ENCODE data around the gene RIPOR3. TPM values are rescaled to one million over a fixed set of nuclear protein-coding genes. Genes with fewer than 3 reads are reported as not detected.
A peak's percentile ranks its signal among the peaks of the same experiment; 100 is the strongest.

Gene RIPOR3
- total and polyA plus RNA-seq, 9 of the 15 experiments (the other 6 are each of a cell fraction or from before 2014, with no cell fraction given): 3.3 to 62.7 (median 21.4) TPM

DNA sequence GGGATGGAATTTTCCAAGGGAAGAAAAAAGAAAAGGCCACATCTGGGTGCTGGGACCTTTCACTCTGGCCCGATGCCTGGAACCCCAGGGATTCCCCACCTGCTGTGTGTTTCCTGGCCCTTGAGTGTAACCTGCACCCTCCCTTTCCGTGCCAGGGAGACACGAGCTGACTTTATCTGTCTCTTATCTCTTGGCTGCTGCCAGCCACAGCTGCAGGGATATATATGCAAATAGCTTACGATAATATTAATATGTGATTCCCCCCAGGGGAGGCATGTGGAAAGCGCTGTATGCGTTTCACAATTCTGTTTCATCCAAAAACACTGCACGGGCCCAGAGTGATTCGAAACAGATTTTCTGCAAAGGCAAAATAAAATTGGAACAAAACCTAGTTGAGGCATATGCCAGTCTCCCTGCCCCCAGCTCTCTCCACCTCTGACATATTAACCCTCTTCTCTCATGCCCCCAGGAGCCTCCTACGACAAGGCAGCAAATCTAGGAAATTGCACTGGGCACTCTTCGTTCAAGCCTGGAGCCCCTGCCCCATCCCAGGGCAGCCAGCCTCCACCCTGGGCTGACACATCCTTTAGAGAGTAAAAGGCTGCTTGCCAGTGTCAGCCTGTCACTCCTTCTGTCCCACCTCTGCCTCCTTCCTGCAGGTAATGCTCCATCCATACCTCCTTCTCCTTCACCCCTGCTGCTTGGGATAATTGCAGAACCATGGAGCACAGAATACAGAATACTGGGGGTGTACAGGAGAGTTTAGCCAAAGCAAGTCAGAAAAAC lies 1.3 kb downstream of the RIPOR3 start:
- Histone ChIP-seq H3K4me2 (ENCODE audit: insufficient read depth, low read length) (peak overlapping the region; percentile 96), H3K79me2 (ENCODE audit: control insufficient read depth, insufficient read depth, low read length) (peaks cover 53% of the 10 kb centered on the region), H3K9me1 (ENCODE audit: control insufficient read depth, insufficient read depth, low read length) (no peaks in the 10 kb centered on the region), H3K9me3 (replicated peaks; ENCODE audit: control insufficient read depth, insufficient read depth, low read depth, low read length) (no peaks in the 10 kb centered on the region), H4K20me1 (replicated peaks; ENCODE audit: control insufficient read depth, insufficient read depth, low read length) (no peaks in the 10 kb centered on the region), H3K4me3 (peak overlapping the region; percentile 52), H3K27me3 (ENCODE audit: control insufficient read depth in 2 of 2, insufficient read depth in 2 of 2, low read length in 2 of 2) (no peaks in the 10 kb centered on the region), H3K36me3 (ENCODE audit: control insufficient read depth, insufficient read depth, low read length) (peaks cover 31% of the 10 kb centered on the region), H3K27ac (ENCODE audit: extremely low read depth, low read depth, low read length) (peak overlapping the region; percentile 85), H2AFZ (ENCODE audit: low read depth, low read length) (no peak overlapping the region), H3K4me1 (replicated peaks in 1 of 2; ENCODE audit: control insufficient read depth in 2 of 2, insufficient read depth in 2 of 2, low read length in 2 of 2) (peaks cover 41 to 42% of the 10 kb centered on the region in 2 experiments), H3K9ac (ENCODE audit: insufficient read depth in 1 of 2, low read depth in 2 of 2, low read length in 2 of 2) (peak overlapping the region; percentile 71 to 89)
- intact Hi-C loops (cut with micrococcal nuclease): loop anchor here (2.0 to 5.0 kb wide), 2 partner anchors 17 to 42 kb away; partner anchors contain the start of gene PARD6B
- DNase-seq (ENCODE audit: extremely low read depth in 1 of 4, low spot score in 3 of 4): no peak
- 3% methylated on average over 10 of the region's 10 CpGs for WGBS (ENCODE audit: insufficient coverage, low coverage, missing lambda C conversion rate)
- ChIA-PET POLR2A (interaction anchor here (0.6 to 3.3 kb wide), 11 partner anchors 9 to 339 kb away, joined by 3 to 12 read pairs (median 3); no protein-coding TSS in a partner anchor), CTCF (ENCODE audit: low intra/inter-chr PET ratio) (no interaction called here)
- peak; percentile 9; the same call in 2 of the 3 replicates for ATAC-seq
- in situ Hi-C loops (cut with MboI): no loop called here
- no peak for FAIRE-seq
- no TSS peak for BruUV-seq (replicated peaks)
- TF ChIP-seq HIVEP1 (CRISPR knock-in tag; IDR thresholded peaks at IDR 0.05) (peak; percentile 56; the same call in 1 of the 2 replicates), OTX1 (CRISPR knock-in tag; IDR thresholded peaks at IDR 0.05) (no peak), ARID1B (IDR thresholded peaks at IDR 0.05) (peak; percentile 13; the same call in 1 of the 2 replicates), CBFA2T3 (IDR thresholded peaks at IDR 0.05) (peak; percentile 20), ZNF780A (CRISPR knock-in tag; IDR thresholded peaks at IDR 0.05) (no peak), CSDE1 (IDR thresholded peaks at IDR 0.05) (no peak), PPARD (CRISPR knock-in tag; IDR thresholded peaks at IDR 0.05) (no peak), POLR3A (IDR thresholded peaks at IDR 0.05; ENCODE audit: borderline replicate concordance, extremely low read depth, insufficient read depth, insufficient read length) (no peak)
- TF ChIP-seq, protein P1, sequence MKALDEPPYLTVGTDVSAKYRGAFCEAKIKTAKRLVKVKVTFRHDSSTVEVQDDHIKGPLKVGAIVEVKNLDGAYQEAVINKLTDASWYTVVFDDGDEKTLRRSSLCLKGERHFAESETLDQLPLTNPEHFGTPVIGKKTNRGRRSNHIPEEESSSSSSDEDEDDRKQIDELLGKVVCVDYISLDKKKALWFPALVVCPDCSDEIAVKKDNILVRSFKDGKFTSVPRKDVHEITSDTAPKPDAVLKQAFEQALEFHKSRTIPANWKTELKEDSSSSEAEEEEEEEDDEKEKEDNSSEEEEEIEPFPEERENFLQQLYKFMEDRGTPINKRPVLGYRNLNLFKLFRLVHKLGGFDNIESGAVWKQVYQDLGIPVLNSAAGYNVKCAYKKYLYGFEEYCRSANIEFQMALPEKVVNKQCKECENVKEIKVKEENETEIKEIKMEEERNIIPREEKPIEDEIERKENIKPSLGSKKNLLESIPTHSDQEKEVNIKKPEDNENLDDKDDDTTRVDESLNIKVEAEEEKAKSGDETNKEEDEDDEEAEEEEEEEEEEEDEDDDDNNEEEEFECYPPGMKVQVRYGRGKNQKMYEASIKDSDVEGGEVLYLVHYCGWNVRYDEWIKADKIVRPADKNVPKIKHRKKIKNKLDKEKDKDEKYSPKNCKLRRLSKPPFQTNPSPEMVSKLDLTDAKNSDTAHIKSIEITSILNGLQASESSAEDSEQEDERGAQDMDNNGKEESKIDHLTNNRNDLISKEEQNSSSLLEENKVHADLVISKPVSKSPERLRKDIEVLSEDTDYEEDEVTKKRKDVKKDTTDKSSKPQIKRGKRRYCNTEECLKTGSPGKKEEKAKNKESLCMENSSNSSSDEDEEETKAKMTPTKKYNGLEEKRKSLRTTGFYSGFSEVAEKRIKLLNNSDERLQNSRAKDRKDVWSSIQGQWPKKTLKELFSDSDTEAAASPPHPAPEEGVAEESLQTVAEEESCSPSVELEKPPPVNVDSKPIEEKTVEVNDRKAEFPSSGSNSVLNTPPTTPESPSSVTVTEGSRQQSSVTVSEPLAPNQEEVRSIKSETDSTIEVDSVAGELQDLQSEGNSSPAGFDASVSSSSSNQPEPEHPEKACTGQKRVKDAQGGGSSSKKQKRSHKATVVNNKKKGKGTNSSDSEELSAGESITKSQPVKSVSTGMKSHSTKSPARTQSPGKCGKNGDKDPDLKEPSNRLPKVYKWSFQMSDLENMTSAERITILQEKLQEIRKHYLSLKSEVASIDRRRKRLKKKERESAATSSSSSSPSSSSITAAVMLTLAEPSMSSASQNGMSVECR (CRISPR knock-in tag; IDR thresholded peaks at IDR 0.05): no peak
- TF ChIP-seq, protein P2, sequence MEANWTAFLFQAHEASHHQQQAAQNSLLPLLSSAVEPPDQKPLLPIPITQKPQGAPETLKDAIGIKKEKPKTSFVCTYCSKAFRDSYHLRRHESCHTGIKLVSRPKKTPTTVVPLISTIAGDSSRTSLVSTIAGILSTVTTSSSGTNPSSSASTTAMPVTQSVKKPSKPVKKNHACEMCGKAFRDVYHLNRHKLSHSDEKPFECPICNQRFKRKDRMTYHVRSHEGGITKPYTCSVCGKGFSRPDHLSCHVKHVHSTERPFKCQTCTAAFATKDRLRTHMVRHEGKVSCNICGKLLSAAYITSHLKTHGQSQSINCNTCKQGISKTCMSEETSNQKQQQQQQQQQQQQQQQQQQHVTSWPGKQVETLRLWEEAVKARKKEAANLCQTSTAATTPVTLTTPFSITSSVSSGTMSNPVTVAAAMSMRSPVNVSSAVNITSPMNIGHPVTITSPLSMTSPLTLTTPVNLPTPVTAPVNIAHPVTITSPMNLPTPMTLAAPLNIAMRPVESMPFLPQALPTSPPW (CRISPR knock-in tag; IDR thresholded peaks at IDR 0.05): peak; percentile 16; the same call in 1 of the 2 replicates
- TF ChIP-seq, protein P3, sequence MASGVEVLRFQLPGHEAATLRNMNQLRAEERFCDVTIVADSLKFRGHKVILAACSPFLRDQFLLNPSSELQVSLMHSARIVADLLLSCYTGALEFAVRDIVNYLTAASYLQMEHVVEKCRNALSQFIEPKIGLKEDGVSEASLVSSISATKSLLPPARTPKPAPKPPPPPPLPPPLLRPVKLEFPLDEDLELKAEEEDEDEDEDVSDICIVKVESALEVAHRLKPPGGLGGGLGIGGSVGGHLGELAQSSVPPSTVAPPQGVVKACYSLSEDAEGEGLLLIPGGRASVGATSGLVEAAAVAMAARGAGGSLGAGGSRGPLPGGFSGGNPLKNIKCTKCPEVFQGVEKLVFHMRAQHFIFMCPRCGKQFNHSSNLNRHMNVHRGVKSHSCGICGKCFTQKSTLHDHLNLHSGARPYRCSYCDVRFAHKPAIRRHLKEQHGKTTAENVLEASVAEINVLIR (CRISPR knock-in tag; IDR thresholded peaks at IDR 0.05): no peak
- TF ChIP-seq, protein P4, sequence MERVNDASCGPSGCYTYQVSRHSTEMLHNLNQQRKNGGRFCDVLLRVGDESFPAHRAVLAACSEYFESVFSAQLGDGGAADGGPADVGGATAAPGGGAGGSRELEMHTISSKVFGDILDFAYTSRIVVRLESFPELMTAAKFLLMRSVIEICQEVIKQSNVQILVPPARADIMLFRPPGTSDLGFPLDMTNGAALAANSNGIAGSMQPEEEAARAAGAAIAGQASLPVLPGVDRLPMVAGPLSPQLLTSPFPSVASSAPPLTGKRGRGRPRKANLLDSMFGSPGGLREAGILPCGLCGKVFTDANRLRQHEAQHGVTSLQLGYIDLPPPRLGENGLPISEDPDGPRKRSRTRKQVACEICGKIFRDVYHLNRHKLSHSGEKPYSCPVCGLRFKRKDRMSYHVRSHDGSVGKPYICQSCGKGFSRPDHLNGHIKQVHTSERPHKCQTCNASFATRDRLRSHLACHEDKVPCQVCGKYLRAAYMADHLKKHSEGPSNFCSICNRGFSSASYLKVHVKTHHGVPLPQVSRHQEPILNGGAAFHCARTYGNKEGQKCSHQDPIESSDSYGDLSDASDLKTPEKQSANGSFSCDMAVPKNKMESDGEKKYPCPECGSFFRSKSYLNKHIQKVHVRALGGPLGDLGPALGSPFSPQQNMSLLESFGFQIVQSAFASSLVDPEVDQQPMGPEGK (CRISPR knock-in tag; IDR thresholded peaks at IDR 0.05; ENCODE audit: borderline replicate concordance): no peak

All from K562 (cell line).